WTC11 (cell line): ENCODE results near the gene TRPM4. TPM values are rescaled to one million over a fixed set of nuclear protein-coding genes. Genes with fewer than 3 reads are reported as not detected.

Experiments
- ATAC-seq: fragments of 200-7000 bp; cut with Tn5 transposase; 2 replicates; pipeline ENCODE4 v1.10.0; 2021; ENCODE audit warnings: mild to moderate bottlenecking, moderate library complexity
- CTCF ChIA-PET: fragments of 300-600 bp; sonication (Branson Sonifier 250); formaldehyde crosslinking; loops from one replicate; lab custom pipeline; 2021; ENCODE audit warnings: antibody characterized with exemption; lab: Charles Lee
- POLR2A ChIA-PET: fragments of 350-600 bp; sonication (Branson Sonifier 250); formaldehyde crosslinking; loops from one replicate; lab custom pipeline; 2021; ENCODE audit warnings: antibody characterized with exemption; lab: Charles Lee
- DNase-seq: peaks from one replicate; pipeline ENCODE4 v3.0.0; 2021; ENCODE audit warnings: low spot score
- H3K27ac Mint-ChIP-seq: 2 replicates; pipeline ENCODE4 v1.8.0; 2021; ENCODE audit warnings: mixed read lengths
- H3K27me3 Mint-ChIP-seq: 2 replicates; pipeline ENCODE4 v1.8.0; 2021; ENCODE audit warnings: low read depth, mild to moderate bottlenecking, moderate library complexity, mixed read lengths
- H3K36me3 Mint-ChIP-seq: 2 replicates; pipeline ENCODE4 v1.8.0; 2021; ENCODE audit warnings: mixed read lengths
- H3K4me1 Mint-ChIP-seq: 2 replicates; pipeline ENCODE4 v1.8.0; 2022; ENCODE audit warnings: mixed read lengths
- H3K4me3 Mint-ChIP-seq: 2 replicates; pipeline ENCODE4 v1.8.0; 2021; ENCODE audit warnings: mild to moderate bottlenecking, moderate library complexity, mixed read lengths
- H3K9me3 Mint-ChIP-seq: 2 replicates; pipeline ENCODE4 v1.8.0; 2021; ENCODE audit warnings: mixed read lengths
- CREB1 ChIP-seq: sonication (generic); formaldehyde crosslinking; IDR thresholded peaks from 2 replicates; pipeline ENCODE4 v1.8.0; 2023; ENCODE audit warnings: mild to moderate bottlenecking, missing genetic modification reagents
- ESRRA ChIP-seq: sonication (generic); formaldehyde crosslinking; IDR thresholded peaks from 2 replicates; pipeline ENCODE4 v1.8.1; 2022; ENCODE audit warnings: mild to moderate bottlenecking, missing genetic modification reagents, borderline replicate concordance
- FOXJ3 ChIP-seq: sonication (generic); formaldehyde crosslinking; IDR thresholded peaks from 2 replicates; pipeline ENCODE4 v1.9.0; 2021; ENCODE audit warnings: missing genetic modification reagents, mild to moderate bottlenecking, borderline replicate concordance
- FOXP1 ChIP-seq: sonication (generic); formaldehyde crosslinking; IDR thresholded peaks from 2 replicates; pipeline ENCODE4 v1.8.0; 2022; ENCODE audit warnings: missing genetic modification reagents, mild to moderate bottlenecking, moderate library complexity, borderline replicate concordance
- GRHL2 ChIP-seq: fragments of 250-450 bp; sonication (Bioruptor Pico); IDR thresholded peaks from 2 replicates; pipeline ENCODE4 v1.8.0; 2022; ENCODE audit warnings: mild to moderate bottlenecking, moderate library complexity; ENCODE audit not compliant: insufficient replicate concordance, severe bottlenecking
- JAZF1 ChIP-seq: fragments of 250-450 bp; sonication (Bioruptor Pico); IDR thresholded peaks from 2 replicates; pipeline ENCODE4 v1.9.0; 2021; ENCODE audit warnings: moderate library complexity, mild to moderate bottlenecking, inconsistent platforms
- KAT7 ChIP-seq: sonication (generic); formaldehyde crosslinking; IDR thresholded peaks from 2 replicates; pipeline ENCODE4 v1.8.1; 2023; ENCODE audit warnings: missing genetic modification reagents, mild to moderate bottlenecking, borderline replicate concordance
- NFATC4 ChIP-seq: fragments of 250-450 bp; sonication (Bioruptor Pico); IDR thresholded peaks from 2 replicates; pipeline ENCODE4 v1.9.0; 2021; ENCODE audit warnings: mild to moderate bottlenecking
- NFE2L1 ChIP-seq: sonication (generic); formaldehyde crosslinking; IDR thresholded peaks from 2 replicates; pipeline ENCODE4 v1.8.1; 2023; ENCODE audit warnings: missing genetic modification reagents
- NFYB ChIP-seq: sonication (generic); formaldehyde crosslinking; conservative IDR thresholded peaks from 2 replicates; pipeline ENCODE4 v1.8.0; 2022; ENCODE audit warnings: low read depth, missing genetic modification reagents
- SMAD4 ChIP-seq: sonication (generic); formaldehyde crosslinking; IDR thresholded peaks from 2 replicates; pipeline ENCODE4 v1.8.0; 2022; ENCODE audit warnings: mild to moderate bottlenecking, missing genetic modification reagents
- ZNF232 ChIP-seq: sonication (generic); formaldehyde crosslinking; IDR thresholded peaks from 2 replicates; pipeline ENCODE4 v1.8.0; 2022; ENCODE audit warnings: mild to moderate bottlenecking, missing genetic modification reagents
- total RNA-seq: library from RNA; stranded (reverse); gene quantifications from 3 replicates; pipeline ENCODE4 v1.2.3, GENCODE V29; 2021
- TF ChIP-seq, protein P1 (sequence below): sonication (generic); formaldehyde crosslinking; IDR thresholded peaks from 2 replicates; pipeline ENCODE4 v1.8.0; 2022; ENCODE audit warnings: mild to moderate bottlenecking, missing genetic modification reagents
- TF ChIP-seq, protein P2 (sequence below): sonication (generic); formaldehyde crosslinking; IDR thresholded peaks from 2 replicates; pipeline ENCODE4 v1.8.0; 2023; ENCODE audit warnings: missing genetic modification reagents, mild to moderate bottlenecking, borderline replicate concordance
- TF ChIP-seq, protein P3 (sequence below): sonication (generic); formaldehyde crosslinking; IDR thresholded peaks from 2 replicates; pipeline ENCODE4 v1.8.1; 2023; ENCODE audit warnings: mild to moderate bottlenecking, moderate library complexity, missing genetic modification reagents
- TF ChIP-seq, protein P4 (sequence below): sonication (generic); formaldehyde crosslinking; IDR thresholded peaks from 2 replicates; pipeline ENCODE4 v1.8.1; 2023; ENCODE audit warnings: mild to moderate bottlenecking, missing genetic modification reagents, moderate library complexity
- TF ChIP-seq, protein P5 (sequence below): sonication (generic); formaldehyde crosslinking; IDR thresholded peaks from 2 replicates; pipeline ENCODE4 v1.8.0; 2022; ENCODE audit warnings: mild to moderate bottlenecking, missing genetic modification reagents
- TF ChIP-seq, protein P6 (sequence below): sonication (generic); formaldehyde crosslinking; IDR thresholded peaks from 2 replicates; pipeline ENCODE4 v1.8.0; 2022; ENCODE audit warnings: mild to moderate bottlenecking, missing genetic modification reagents
- TF ChIP-seq, protein P7 (sequence below): fragments of 200-600 bp; IDR thresholded peaks from 2 replicates; pipeline ENCODE4 v1.8.0; 2022; ENCODE audit warnings: antibody characterized with exemption
- TF ChIP-seq, protein P8 (sequence below): sonication (generic); formaldehyde crosslinking; IDR thresholded peaks from 2 replicates; pipeline ENCODE4 v1.8.0; 2022; ENCODE audit warnings: mild to moderate bottlenecking, missing genetic modification reagents

TRPM4 gene
- total RNA-seq, 1 experiment from 2014 or later = 15.5 TPM

DNA sequence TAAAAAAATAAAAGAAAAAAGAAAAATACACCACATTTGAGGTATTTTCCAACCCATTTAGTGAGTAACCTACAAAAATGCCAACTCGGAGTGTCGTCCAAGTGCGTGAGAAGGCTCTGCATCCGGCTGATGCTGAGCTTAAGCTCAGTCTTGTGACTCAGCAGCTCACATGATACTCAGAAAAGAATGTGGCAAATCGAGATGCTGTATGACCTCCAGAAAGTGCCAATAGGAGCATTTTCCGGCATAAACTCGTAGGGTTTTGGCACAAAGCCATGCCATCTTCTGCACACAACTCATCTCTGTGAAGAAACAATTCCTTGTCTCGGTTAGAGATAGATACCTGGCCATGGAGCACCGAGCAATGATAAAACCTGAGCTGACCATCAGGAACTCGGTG lies 58.5 kb downstream of the TRPM4 start (continued):
- TF ChIP-seq, protein P1, sequence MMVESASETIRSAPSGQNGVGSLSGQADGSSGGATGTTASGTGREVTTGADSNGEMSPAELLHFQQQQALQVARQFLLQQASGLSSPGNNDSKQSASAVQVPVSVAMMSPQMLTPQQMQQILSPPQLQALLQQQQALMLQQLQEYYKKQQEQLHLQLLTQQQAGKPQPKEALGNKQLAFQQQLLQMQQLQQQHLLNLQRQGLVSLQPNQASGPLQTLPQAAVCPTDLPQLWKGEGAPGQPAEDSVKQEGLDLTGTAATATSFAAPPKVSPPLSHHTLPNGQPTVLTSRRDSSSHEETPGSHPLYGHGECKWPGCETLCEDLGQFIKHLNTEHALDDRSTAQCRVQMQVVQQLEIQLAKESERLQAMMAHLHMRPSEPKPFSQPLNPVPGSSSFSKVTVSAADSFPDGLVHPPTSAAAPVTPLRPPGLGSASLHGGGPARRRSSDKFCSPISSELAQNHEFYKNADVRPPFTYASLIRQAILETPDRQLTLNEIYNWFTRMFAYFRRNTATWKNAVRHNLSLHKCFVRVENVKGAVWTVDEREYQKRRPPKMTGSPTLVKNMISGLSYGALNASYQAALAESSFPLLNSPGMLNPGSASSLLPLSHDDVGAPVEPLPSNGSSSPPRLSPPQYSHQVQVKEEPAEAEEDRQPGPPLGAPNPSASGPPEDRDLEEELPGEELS (CRISPR knock-in tag) = no peak

DNA sequence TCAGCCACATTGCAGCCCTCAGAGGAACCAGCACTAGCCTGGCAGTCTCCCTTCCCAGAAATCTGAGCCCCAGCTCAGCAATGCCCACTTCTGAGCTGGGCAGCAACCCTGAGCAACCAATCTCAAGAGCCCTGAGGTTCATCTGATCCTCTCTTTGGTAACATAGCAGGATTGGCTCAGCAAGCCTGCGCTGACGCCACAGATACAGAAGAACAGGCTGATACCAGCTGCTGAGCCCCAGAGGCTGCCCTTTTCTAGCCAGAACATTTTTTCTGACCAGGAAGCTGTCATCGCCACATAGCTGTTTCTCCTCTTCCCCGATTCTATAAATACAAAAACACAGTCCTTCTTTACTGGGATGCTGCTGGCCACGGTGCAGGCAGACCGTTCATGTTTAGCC lies 59.8 kb downstream of the TRPM4 start:
- TF ChIP-seq ZNF232 (CRISPR knock-in tag) (no peak), FOXJ3 (CRISPR knock-in tag) (no peak), NFYB (CRISPR knock-in tag) (no peak), SMAD4 (CRISPR knock-in tag) (no peak), ESRRA (CRISPR knock-in tag) (no peak), JAZF1 (no peak), KAT7 (CRISPR knock-in tag) (no peak), NFE2L1 (no peak), FOXP1 (CRISPR knock-in tag) (no peak), GRHL2 (CRISPR knock-in tag) (no peak), CREB1 (CRISPR knock-in tag) (no peak), NFATC4 (CRISPR knock-in tag) (no peak)
- TF ChIP-seq, protein P2, sequence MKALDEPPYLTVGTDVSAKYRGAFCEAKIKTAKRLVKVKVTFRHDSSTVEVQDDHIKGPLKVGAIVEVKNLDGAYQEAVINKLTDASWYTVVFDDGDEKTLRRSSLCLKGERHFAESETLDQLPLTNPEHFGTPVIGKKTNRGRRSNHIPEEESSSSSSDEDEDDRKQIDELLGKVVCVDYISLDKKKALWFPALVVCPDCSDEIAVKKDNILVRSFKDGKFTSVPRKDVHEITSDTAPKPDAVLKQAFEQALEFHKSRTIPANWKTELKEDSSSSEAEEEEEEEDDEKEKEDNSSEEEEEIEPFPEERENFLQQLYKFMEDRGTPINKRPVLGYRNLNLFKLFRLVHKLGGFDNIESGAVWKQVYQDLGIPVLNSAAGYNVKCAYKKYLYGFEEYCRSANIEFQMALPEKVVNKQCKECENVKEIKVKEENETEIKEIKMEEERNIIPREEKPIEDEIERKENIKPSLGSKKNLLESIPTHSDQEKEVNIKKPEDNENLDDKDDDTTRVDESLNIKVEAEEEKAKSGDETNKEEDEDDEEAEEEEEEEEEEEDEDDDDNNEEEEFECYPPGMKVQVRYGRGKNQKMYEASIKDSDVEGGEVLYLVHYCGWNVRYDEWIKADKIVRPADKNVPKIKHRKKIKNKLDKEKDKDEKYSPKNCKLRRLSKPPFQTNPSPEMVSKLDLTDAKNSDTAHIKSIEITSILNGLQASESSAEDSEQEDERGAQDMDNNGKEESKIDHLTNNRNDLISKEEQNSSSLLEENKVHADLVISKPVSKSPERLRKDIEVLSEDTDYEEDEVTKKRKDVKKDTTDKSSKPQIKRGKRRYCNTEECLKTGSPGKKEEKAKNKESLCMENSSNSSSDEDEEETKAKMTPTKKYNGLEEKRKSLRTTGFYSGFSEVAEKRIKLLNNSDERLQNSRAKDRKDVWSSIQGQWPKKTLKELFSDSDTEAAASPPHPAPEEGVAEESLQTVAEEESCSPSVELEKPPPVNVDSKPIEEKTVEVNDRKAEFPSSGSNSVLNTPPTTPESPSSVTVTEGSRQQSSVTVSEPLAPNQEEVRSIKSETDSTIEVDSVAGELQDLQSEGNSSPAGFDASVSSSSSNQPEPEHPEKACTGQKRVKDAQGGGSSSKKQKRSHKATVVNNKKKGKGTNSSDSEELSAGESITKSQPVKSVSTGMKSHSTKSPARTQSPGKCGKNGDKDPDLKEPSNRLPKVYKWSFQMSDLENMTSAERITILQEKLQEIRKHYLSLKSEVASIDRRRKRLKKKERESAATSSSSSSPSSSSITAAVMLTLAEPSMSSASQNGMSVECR (CRISPR knock-in tag) = no peak
- TF ChIP-seq, protein P3, sequence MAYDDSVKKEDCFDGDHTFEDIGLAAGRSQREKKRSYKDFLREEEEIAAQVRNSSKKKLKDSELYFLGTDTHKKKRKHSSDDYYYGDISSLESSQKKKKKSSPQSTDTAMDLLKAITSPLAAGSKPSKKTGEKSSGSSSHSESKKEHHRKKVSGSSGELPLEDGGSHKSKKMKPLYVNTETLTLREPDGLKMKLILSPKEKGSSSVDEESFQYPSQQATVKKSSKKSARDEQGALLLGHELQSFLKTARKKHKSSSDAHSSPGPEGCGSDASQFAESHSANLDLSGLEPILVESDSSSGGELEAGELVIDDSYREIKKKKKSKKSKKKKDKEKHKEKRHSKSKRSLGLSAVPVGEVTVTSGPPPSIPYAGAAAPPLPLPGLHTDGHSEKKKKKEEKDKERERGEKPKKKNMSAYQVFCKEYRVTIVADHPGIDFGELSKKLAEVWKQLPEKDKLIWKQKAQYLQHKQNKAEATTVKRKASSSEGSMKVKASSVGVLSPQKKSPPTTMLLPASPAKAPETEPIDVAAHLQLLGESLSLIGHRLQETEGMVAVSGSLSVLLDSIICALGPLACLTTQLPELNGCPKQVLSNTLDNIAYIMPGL = no peak
- TF ChIP-seq, protein P4, sequence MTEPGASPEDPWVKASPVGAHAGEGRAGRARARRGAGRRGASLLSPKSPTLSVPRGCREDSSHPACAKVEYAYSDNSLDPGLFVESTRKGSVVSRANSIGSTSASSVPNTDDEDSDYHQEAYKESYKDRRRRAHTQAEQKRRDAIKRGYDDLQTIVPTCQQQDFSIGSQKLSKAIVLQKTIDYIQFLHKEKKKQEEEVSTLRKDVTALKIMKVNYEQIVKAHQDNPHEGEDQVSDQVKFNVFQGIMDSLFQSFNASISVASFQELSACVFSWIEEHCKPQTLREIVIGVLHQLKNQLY (CRISPR knock-in tag) = no peak
- TF ChIP-seq, protein P5, sequence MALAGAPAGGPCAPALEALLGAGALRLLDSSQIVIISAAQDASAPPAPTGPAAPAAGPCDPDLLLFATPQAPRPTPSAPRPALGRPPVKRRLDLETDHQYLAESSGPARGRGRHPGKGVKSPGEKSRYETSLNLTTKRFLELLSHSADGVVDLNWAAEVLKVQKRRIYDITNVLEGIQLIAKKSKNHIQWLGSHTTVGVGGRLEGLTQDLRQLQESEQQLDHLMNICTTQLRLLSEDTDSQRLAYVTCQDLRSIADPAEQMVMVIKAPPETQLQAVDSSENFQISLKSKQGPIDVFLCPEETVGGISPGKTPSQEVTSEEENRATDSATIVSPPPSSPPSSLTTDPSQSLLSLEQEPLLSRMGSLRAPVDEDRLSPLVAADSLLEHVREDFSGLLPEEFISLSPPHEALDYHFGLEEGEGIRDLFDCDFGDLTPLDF (CRISPR knock-in tag) = no peak
- TF ChIP-seq, protein P6, sequence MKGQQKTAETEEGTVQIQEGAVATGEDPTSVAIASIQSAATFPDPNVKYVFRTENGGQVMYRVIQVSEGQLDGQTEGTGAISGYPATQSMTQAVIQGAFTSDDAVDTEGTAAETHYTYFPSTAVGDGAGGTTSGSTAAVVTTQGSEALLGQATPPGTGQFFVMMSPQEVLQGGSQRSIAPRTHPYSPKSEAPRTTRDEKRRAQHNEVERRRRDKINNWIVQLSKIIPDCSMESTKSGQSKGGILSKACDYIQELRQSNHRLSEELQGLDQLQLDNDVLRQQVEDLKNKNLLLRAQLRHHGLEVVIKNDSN (CRISPR knock-in tag) = no peak
- TF ChIP-seq, protein P7, sequence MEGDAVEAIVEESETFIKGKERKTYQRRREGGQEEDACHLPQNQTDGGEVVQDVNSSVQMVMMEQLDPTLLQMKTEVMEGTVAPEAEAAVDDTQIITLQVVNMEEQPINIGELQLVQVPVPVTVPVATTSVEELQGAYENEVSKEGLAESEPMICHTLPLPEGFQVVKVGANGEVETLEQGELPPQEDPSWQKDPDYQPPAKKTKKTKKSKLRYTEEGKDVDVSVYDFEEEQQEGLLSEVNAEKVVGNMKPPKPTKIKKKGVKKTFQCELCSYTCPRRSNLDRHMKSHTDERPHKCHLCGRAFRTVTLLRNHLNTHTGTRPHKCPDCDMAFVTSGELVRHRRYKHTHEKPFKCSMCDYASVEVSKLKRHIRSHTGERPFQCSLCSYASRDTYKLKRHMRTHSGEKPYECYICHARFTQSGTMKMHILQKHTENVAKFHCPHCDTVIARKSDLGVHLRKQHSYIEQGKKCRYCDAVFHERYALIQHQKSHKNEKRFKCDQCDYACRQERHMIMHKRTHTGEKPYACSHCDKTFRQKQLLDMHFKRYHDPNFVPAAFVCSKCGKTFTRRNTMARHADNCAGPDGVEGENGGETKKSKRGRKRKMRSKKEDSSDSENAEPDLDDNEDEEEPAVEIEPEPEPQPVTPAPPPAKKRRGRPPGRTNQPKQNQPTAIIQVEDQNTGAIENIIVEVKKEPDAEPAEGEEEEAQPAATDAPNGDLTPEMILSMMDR = no peak
- TF ChIP-seq, protein P8, sequence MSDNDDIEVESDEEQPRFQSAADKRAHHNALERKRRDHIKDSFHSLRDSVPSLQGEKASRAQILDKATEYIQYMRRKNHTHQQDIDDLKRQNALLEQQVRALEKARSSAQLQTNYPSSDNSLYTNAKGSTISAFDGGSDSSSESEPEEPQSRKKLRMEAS (CRISPR knock-in tag) = no peak
- 0 out of 2 replicates have a peak, but pooled peaks cover 5% of the 10 kb centered on the region for H3K36me3 Mint-ChIP-seq
- H3K4me3 Mint-ChIP-seq = no peak overlapping the region
- POLR2A ChIA-PET = no interaction called here
- DNase-seq = no peak
- H3K27me3 Mint-ChIP-seq = peaks cover 5% of the 10 kb centered on the region
- CTCF ChIA-PET = interaction anchor here (1.1 to 2.5 kb wide), 4 partner anchors 19 to 120 kb away, joined by 3 to 9 read pairs (median 4); no protein-coding TSS in a partner anchor
- H3K27ac Mint-ChIP-seq = no peak overlapping the region
- no peaks in the 10 kb centered on the region for H3K4me1 Mint-ChIP-seq
- H3K9me3 Mint-ChIP-seq = 0 out of 2 replicates have a peak, but pooled peaks cover 8% of the 10 kb centered on the region
- ATAC-seq = no peak
